Measurements from ENCODE around the gene ASPM.
"Not testable (repeated sequence)": the region's sequence is repeated elsewhere in the genome, so short reads cannot be mapped to it uniquely, and the experiment has no call there.

The ASPM gene

DNA sequence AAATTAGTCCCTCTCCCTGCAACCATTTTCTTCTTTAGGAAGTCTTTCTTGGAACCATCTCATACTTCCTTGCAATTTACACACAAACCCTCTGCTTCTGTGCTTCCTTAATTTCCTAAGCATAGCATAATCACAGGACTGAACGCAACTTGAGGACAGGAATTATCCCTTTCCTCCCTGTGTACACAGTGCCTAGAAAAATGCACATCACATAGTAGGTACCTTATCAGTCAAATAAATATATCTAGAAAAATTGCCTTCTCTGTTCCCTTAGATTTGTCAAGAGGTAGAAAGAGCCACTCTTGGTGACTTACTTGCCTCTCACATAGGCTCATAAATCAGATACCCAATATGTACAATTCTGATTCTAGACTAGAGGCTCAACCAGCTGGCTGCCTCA, 4.9 kb downstream of the ASPM start:
- DNase-seq, result no peak

DNA sequence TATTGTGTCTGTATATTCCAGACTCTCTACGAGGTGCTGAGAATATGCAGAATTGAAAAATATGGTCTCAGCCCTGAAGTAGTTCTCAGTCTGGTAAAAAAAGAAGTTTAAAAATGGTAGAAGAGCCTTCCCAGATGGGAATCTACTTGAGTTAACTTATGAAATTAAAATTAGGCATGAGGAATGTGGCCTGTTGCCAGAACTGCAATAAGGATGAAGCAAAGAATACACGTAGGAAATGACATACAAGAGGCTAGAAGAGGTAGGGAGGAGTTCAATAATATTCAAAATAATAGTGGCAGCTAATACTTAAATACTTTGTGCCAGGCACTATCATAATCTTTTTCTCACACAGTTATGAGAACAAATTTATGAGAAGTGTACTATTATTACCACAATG, 6.3 kb downstream of the ASPM start:
- DNase-seq, result no peak

DNA sequence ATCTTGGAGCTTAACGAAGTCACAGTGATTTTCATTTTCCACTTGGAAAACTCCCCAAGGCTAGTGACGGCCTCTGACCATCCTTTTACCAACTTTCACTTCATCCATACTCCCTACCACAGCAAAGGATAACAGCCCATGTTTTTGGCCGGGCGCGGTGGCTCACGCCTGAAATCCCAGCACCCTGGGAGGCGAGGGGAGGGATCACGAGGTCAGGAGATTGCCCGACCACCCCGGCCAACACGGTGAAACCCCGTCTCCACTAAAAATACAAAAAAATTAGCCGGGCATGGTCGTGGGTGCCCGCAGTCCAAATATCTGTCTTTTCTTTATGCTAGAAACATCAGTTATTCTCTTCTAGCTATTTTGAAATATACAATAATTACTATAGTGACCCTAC, 7.3 kb downstream of the ASPM start:
- DNase-seq, result no peak

DNA sequence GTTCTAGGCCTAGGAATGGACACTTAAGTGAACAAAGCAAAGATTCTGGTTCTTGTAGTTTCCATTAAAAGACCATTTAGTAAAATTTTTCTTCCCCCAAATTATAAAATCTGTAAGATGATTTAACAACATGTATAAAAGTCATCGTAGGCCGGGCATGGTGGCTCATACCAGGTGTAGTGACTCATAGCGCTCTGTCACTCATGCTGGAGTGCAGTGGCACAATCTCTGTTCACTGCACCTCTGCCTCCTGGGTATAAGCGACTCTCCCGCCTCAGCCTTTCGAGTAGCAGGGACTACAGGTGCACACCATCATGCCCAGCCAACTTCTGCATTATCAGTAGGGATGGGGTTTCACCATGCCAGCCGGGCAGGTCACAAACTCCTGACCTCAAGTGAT, 9.1 kb downstream of the ASPM start:
- DNase-seq, result no peak

DNA sequence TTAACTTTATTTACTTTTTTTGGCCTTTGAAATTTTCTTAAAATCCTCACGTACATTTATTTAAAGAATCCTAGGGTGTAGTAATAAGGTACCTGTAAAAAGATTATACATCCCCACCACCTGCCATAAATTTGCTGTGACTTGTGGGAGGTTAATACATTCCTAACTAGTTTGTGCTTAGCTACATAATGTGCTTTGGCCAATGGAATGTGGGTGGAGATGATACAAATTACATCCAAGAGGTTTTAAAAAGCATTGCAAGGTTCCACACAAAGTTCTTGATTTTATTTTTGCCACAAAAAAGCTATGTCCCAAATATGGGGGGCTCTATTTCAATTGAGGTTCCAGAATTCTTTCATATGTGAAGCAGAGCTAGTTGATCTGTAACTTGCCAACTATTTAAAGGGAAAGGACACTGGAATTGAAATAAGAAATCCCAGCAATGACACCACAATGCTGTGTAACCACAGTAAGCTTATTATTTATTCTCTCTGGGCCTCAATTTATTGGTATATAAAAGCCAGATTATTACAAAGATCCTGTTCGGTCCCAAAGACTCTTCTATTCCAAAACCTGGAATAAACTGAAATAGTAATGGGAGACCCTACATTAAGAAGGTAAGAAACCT, 15.7 kb downstream of the ASPM start:
- DNase-seq, result no peak

DNA sequence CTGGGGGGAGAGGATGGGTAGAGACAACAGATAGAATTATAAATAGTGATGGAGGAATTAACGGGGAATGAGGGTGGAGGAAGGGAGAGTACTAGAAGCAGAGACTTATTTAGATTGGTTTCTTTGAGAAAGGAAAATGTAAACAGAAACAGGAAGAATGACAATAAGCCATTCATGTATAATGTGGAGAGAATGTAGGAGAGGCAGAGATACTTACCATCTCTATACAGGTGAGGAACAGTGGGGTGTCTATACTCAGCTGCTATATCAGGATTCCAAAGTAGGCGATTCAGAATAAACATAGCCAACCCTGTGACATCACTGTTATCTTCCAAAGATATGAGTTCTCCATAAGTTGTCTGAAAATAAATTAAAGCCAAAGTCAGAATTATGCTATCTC, 16.8 kb downstream of the ASPM start:
- no peak for DNase-seq

DNA sequence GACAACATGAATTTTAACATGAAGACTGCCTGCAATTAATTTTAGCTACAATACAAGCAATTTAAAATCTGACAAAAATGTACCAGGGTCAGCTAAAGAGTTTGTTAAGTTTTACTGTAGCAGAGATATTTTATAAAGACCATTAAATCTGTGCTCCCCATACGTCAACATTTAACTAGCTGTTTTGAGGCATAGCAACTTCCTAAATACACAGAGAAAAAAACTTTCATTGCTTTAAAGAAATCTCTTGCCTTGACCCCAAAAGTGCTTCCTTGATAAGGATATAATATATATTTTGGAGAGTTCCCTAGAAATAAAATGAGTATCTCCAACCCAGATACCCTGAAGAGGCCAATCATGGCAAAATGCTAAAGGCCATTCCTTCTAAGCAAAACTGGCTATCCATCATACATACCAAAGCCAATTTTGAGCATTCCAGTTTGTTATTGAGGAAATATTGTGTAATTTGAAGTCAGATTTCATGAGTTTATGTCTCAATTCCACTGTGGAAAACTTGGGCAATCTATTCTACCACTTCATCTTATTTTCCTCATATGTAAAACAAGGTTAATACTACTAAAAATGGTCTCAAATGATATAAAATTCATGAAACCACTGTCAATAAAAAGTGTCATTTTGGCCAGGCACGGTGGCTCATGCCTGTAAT, 19.1 kb downstream of the ASPM start:
- no peak for DNase-seq

DNA sequence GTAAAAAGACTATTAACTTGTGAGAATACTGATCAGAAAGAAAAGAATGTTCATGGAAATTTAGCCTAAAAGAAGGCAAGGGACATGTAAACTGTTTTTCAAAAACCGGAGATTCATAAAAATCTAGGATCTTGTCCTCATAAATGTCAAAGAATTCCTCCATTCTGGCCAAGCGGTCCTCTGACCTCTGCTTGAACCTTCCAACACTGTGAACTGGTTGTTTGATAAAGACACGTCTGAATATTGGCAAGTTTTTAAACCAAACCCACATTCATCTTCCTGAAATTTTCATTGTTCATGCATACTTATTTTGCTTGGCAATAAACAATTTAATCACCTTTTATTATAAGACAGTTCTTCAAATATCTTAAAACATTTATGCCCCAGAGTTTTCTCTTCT, 19.8 kb downstream of the ASPM start:
- no peak for DNase-seq

DNA sequence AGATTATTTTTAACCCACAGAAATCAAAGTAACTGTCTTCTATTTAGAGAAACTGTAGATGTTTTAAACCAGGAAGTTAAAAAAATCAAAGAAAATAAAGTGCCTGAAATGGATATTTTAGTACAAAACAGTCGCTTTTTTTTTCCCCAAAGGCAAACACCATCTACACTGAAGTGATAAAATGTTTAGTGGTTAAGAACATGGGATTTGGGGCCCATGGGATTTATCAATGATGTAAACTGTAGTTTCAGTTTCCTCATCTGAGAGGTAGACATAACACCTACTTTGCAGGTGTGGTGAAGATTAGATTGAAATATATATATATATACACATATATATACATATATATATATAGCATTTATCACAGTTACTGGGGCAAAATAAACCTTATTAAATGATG, 22.1 kb downstream of the ASPM start:
- DNase-seq, result no peak

DNA sequence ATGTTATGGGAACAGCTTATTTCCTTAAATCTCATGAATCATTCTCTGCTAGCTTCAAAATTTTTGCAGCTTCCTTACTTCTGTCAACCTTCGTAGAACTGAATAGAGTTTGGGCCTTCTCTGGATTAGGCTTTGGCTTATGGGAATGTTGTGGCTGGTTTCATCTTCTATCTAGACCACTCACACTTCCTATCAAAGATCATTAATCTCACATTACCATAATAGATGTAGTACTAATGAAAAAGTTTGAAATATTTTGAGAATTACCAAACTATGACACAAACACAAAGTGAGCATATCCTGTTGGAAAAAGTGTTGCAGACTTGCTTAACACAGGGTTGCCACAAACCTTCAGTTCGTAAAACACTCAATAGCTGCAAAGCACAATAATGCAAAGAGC, 30.3 kb downstream of the ASPM start:
- DNase-seq, result no peak

DNA sequence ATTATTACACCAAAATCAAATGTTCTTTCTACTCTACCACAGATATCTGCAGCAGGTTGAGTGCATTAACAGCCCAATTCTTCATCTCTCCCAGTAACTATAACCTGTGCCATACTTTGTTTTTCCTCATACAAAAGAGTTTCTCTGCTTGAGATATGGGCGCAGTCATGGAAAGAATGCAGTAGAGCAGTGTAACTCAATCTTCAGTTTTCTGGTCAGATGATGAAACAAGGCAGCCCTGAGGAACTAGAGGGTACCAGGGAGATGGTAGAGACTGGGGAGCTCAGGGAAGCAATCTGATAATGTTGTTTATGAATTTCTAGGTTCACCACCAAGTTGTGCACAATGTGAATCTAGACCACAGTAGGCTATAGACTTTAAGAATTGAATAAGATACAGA, 39.6 kb downstream of the ASPM start:
- DNase-seq, result no peak

DNA sequence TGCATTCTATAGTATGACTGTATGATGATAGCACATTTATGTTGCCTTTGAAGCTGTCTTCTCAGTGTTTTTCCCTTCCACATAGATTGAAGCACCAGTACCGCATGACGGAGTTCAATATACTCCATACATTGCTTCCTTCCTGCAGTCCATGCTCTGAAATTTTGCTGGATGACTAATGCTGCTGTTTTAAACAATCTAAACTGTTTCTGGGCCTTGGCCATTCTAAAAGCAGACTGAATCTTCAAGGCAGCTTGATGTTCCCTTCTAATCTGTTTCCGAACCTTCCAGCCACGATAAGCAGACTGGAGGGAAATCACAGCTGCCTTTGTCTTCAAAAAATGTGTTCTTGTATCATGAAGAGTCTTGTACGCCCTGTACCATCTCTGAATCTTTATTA, 43.2 kb downstream of the ASPM start:
- no peak for DNase-seq

DNA sequence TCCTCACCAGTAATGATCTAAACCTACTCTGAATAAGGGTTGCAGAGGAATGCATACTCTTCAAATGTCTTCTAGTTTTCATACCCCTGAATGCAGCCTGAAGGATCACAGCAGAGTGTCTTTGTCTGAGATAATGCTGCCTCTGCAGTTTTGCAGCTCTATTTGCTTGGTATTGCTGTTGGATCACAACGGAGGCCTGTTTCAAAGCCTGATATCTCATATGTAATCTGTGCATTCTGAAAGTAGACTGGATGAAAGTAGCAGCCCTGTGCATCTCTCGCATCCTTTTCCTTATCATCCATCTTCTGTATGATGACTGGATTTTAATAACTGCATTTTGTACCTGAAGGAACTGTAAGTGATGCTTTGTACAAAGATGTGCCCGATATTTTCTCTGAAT, 44.5 kb downstream of the ASPM start:
- no peak for DNase-seq

DNA sequence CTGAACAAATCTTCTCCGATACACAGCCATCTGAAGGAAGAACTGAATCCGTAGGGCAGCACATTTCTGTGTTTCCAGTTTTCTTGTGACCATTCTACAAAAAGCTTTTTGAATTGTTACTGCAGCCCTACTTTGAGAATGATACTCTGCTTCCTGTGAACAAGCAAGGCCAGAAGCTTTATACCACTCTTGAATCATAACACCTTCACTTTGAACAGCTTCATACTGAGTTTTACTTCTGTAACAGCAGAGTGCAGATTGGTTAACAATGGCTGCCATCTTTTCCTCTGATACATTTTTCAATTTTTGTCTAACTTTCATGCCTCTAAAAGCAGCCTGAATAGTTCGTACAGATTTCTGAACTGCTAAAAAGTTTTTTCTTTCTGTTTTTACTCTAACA, 45.8 kb downstream of the ASPM start:
- no peak for DNase-seq

DNA sequence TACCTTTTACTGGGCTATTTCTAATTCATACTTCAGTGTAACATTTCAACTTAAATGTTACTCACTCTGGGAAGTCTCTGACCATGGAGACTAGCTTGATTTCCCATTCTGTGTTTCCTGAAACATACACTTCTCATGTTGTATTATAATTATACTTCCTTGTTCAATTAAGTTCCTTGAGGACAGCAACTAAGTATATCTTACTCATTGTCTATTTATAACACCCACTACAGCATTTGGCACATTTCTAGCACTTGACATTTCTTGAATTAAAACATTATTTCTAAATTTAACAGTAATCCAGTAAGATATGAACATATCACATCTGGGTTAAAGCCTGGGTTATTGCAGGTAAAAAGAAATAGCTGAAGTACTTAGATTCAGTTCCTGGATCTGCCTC, 47.0 kb downstream of the ASPM start:
- no peak for DNase-seq

DNA sequence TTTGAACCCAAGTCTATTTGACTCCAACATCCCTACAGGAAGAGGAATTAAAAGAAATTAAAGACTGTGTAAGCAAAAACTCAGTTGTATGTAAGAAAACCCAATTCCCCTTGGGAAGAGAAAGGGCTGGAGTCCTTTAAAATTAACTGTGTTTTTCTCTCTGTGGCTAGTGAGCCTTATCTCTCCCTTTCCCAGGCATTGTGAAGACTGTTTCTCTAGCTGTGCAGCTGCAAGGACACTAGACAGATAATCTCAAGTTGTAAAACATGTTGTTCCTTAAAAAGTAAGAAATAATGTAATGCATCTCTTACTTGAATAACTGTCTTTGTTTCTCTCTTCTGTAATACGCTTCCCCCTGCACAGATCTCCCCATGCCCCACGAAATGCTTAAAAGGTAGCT, 49.5 kb downstream of the ASPM start:
- DNase-seq, result not testable (repeated sequence)

DNA sequence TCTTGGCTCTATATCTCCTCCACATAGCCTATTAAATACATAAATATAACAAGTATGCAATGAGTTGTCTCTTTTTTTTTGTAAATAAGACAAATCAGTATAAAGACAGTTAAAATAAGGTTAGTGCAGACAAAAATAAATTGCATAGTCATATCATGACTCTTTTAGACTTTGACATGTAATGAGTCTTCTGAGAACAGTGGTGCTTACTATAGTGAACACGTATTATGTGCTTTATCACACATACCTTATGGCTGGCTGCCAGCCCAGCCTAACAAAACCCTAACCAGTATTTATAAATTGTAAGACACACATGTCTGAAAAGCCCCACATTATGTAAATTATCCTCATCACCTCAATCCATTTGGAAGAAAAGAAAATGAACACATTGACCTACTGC, 50.3 kb downstream of the ASPM start:
- DNase-seq, result no peak

DNA sequence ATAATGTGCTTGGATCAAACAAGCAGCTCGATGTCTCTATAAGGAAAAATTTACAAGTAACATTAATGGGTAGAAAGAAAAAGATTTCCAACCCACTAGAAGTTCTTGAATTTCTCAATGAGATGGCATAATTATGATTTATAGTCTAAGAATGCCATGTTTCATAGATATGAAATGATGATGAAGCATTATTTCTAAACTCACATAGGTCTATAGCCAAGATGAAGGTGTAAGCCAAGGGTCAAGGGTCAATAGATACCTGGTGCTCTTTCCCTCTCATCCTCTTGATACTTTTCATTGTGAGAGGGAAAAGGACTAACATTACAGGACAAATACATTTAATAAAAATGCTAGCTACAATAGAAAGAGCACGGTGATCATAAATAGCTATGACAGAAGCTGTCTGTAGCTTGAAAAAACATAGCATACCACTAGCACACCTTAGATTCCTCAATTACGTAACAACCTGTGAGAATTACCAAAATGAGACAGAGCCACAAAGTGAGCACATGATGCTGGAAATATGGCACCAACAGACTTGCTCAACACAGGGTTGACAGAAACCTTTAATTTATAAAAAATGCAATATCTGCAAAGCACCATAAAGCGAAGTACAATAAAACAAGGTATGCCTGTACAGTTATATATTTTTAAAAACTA, 53.1 kb downstream of the ASPM start:
- no peak for DNase-seq

DNA sequence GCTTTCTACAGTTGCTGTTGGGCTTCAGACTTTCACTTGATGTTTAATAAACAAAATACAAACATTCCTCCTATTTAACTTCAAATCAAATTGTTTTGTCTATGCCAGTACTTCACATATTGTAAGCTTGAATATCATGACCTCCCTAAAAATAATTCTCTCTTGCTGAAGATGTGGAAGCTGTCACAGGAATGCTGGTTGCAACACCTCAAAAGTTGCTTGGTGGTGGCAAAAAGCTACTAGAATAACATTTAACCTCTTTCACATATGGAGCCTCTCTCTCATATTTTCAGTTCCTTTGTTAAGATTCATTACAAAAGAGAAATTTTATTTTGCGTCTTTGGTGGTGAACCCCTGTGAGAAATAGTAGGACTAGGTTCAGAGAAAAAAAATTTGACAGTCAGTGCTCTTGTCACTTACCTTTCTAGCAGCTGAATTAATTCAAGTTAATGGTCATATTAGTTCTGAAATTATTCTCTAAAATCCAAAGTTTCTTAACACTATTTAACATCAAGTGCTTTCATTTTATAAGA, 53.9 kb downstream of the ASPM start:
- no peak for DNase-seq

DNA sequence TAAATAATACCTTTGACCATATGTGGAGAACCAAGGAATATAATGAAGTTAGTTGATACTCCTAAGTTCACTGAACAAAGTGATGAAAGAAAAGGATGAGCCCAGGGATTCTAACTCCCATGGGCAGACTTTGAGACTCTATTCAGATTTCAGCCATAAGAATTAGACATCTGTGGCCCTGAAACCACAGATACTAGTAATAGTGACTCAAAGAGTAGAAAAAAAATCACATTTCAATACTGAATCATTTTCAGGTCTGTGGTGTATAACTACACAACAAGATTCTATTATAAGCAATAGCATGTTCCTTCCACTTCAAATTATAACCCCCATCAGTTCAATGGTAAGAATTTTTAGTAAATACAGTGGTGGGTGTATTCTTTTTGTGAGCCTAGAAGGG, 63.0 kb downstream of the ASPM start:
- DNase-seq, result no peak

DNA sequence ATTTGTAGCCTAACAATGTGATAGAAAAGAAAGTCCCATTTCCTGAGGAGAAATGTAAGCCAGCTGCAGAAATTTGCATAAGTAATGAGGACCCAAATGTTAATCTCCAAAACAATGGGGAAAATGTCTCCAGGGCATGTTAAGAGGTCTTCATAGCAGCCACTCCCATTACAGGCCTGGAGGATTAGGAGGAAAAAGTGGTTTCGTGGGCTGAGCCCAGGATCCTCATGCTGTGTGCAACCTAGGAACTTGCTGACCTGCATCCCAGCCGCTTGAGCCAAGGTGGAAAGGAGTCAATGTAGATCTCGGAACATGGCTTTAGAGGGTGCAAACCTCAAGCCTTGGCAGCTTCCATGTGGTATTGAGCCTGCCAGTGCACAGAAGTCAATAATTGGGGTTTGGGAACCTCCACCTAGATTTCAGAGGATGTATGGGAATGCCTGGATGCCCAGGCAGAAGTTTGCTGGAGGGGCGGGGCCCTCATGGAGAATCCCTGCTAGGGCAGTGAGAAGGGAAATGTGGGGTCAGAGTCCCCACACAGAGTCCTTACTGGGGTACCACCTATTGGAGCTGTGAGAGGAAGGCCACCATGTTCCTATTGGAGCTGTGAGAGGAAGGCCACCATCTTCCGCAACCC, 65.2 kb downstream of the ASPM start:
- no peak for DNase-seq

DNA sequence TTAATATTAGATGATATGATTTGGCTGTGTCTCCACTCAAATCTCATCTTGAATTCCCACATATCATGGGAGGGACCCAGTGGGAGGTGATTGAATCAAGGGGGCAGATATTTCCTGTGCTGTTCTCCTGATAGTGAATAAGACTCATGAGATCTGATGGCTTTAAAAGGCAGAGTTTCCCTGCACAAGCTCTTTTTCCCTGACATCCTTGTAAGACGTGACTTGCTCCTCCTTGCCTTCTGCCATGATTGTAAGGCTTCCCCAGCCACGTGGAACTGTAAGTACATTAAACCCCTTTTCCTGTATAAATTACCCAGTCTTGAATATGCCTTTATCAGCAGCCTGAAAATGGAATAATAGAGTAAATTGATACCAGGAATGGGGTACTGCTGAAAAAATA, 66.1 kb downstream of the ASPM start:
- no peak for DNase-seq

DNA sequence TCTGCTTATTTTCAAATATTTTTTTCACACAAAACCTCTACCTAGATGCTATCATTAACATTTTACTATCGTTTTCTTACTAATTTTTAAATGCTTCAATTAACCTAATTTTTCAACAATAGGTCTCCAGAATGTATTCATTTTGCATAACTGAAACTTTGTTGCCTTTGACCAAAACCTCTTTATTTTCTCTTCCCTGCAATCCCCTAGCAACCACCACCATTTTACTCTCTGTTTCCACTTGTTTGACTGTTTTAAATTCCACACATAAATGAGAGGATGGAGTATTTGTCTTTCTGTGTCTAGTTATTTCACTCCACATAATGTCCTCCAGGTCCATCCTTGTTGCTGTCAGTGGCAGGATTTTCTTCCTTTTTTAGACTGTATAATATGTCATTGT, 69.9 kb downstream of the ASPM start:
- no peak for DNase-seq

DNA sequence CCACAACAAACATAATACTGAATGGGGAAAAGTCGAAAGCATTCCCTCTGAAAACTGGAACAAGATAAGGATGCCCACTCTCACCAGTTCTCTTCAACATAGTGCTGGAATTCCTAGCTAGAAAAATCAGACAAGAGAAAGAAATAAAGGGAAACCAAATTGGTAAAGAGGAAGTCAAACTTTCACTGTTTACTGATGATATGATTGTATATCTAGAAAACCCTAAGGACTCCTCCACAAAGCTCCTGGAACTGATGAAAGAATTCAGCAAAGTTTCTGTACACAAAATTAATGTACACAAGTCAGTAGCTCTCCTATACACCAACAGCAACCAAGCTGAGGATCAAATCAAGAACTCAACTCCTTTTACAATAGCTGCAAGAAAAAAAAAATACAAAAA, 72.5 kb downstream of the ASPM start:
- DNase-seq, result no peak
